Left renal cortex interstitium (tissue), 4 donors: ENCODE data around the gene PDCD10. TPM values are rescaled to one million over a fixed set of nuclear protein-coding genes. Genes with fewer than 3 reads are reported as not detected.

Experiments
- DNase-seq, 4 donors: peaks; one replicate each; pipeline ENCODE4 v3.0.0-alpha.2; 2013; ENCODE audit warnings: low read depth in 4 of 4, low spot score in 2 of 4, missing footprints in 1 of 4
- polyA plus RNA-seq, 4 donors: library from polyadenylated mRNA; unstranded; fragments of 120-200 nt; gene quantifications; one replicate each; pipeline ENCODE4 v1.2.1, GENCODE V29; 2013; ENCODE audit not compliant: insufficient read length in 4 of 4

Gene PDCD10
- 10 to 100 TPM; 57.1 to 80.1 (median 68.3) TPM for polyA plus RNA-seq

- peak; percentile 88 to 98 (median 94) for DNase-seq
Measured at GRCh38 chr3:167734498-167735232, at the start of gene PDCD10. PDCD10 (minus strand) TSS chr3:167734892; CDS start chr3:167720157, 14,735 bp downstream.

- no peak for DNase-seq
Measured at GRCh38 chr3:167783781-167784180, 49.1 kb upstream of the PDCD10 start.

GRCh38 chr3:167780214-167780883, 45.7 kb upstream of the PDCD10 start:
- no peak for DNase-seq

- no peak for DNase-seq
Measured at GRCh38 chr3:167777356-167777755, 42.7 kb upstream of the PDCD10 start.

GRCh38 chr3:167776066-167776685, 41.5 kb upstream of the PDCD10 start:
- no peak for DNase-seq

GRCh38 chr3:167773584-167773983, 38.9 kb upstream of the PDCD10 start:
- DNase-seq, result no peak

GRCh38 chr3:167772992-167773391, 38.3 kb upstream of the PDCD10 start:
- DNase-seq, result no peak

GRCh38 chr3:167762296-167762695, 27.6 kb upstream of the PDCD10 start:
- no peak for DNase-seq

GRCh38 chr3:167761302-167761701, 26.6 kb upstream of the PDCD10 start:
- no peak for DNase-seq

- no peak for DNase-seq
Measured at GRCh38 chr3:167754049-167754448, 19.4 kb upstream of the PDCD10 start.

- DNase-seq, result no peak
Measured at GRCh38 chr3:167750272-167750971, 15.7 kb upstream of the PDCD10 start.

- DNase-seq, result no peak
Measured at GRCh38 chr3:167749728-167750127, 15.0 kb upstream of the PDCD10 start.

GRCh38 chr3:167749209-167749608, 14.5 kb upstream of the PDCD10 start:
- DNase-seq, result no peak

GRCh38 chr3:167743799-167744198, 9.1 kb upstream of the PDCD10 start:
- no peak for DNase-seq

- no peak for DNase-seq
Measured at GRCh38 chr3:167742338-167742737, 7.6 kb upstream of the PDCD10 start.

- no peak for DNase-seq
Measured at GRCh38 chr3:167740961-167741587, 6.4 kb upstream of the PDCD10 start.

GRCh38 chr3:167739190-167739810, 4.6 kb upstream of the PDCD10 start:
- no peak for DNase-seq

- DNase-seq, result no peak
Measured at GRCh38 chr3:167738037-167738436, 3.3 kb upstream of the PDCD10 start.

- no peak for DNase-seq
Measured at GRCh38 chr3:167736997-167737396, 2.3 kb upstream of the PDCD10 start.

GRCh38 chr3:167736264-167736787, 1.6 kb upstream of the PDCD10 start:
- DNase-seq, result no peak
